GM19395 (cell line): ENCODE measurements around the gene CCDC179.
A peak's percentile ranks its signal among the peaks of the same experiment; 100 is the strongest.

ENCODE experiments used
- ATAC-seq: cut with Tn5 transposase; IDR thresholded peaks from one replicate; pipeline ENCODE4 v1.9.1; 2021; ENCODE audit warnings: mild to moderate bottlenecking, moderate library complexity; ENCODE audit not compliant: unreplicated experiment

CCDC179 gene

DNA sequence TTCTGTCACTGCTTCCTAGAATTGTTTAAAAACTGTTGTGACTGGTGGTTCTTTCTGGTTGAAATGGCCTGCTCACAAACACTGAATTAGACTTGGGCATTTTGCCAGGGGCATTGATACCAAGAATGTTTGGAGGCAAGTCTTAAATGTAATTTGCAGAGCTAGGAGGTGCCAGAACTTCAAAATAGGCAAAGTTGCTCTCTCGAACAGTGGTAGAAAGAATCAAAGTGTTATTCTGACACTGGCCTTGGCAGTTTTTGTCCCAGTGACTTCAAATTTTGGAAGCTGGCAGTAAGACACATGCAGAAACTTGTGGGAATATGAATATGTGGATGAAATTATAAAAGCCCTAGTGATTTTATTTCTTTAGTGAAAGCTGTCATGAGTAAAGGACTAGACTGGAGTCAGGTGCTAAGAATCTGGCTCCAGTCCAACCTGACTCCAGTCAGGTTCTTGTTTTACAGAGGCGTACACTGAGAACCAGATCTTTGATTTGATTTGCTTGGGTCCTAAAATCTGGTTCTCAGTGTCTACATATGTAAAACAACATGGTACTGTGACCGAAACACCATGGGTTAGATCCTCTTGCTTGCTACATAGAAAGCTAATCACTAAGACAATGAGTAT is 51.6 kb downstream of the CCDC179 start:
- peak; percentile 42 for ATAC-seq

DNA sequence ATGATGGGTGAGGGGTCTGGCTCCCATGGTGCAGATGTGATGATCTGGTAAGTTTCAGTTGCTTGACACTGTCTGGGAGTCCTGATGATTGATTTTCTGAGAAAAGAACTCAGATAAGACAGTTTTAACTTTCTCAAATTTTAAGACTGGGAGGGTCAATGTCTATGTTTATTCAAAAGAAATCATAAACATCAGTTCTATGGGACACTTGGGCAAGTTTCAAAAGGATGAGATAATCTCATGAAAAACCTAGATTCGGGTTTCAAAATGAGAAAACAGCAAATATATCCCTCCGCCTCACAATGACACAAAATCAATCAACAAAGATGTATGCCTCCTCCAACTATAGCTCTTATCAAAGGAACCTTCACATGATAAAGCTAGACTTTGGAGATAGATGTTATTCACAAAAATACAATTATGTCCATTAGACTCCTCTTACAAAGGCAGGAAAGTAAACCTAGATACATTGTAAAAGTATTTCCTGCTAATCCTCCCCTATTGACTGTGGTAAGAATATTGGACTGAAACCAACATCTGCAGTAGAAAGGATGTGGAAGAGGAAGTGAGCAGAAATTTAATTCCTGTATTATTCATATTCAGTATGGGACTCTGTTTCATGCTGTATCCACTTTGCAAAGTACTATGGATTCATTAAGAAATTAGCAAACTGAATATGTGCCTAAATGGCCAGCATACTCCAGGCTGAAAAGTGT is 52.3 kb downstream of the CCDC179 start:
- ATAC-seq, result peak; percentile 99

DNA sequence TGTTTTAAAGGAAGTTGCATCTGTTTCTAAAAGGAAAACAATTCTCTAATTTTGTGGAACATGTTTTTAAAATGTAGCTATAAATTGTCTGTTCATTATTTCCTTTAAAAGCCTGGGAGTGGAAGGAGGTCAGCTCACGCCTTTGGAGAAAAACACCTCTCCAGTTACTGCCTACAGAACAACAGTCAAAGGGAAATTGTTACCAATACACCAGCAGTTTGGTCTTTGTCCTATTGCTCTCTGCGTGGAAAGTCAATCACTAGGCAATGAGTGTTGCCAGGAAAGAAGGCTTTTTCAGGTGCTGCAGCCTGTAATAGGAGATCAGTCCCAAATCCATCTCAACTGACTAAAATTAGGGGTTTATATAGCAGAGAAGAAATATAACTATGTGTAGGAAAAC is 52.9 kb downstream of the CCDC179 start:
- no peak for ATAC-seq

DNA sequence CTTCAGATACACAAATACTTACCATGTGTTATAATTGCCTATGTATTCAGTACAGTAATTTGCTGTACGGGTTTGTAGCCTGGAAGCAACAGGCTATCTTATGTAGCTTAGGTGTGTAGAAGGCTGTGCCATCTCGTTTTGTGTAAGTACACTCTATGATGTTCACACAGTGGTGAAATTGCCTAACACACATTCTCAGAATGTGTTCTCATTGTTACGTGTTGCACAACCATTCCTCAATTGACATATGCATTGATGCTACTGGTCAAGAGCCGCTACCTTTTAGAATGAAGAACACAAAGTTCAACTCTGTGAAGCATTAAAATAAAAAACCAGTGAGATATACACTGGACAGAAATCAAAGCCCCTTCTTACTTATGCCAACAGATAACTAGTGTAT is 57.4 kb downstream of the CCDC179 start:
- ATAC-seq, result no peak

DNA sequence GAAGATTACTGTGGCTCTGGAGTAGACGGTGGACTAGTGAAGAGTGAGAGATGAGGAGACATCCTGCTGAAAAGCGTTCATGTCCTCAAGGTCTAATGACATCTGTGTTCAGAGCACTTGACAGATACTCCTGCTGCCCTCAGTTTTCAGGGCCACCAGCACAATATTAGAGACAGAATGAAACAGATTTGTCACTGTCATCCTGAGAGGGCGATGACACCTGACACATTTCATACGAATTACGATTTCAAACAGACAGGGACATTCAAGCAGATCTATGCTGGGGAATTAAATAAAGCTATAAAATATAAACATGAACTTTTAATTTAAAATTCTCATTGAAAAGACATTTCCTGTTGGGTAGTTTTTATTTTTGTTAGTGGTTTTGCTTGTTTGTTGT is 59.8 kb downstream of the CCDC179 start:
- no peak for ATAC-seq

DNA sequence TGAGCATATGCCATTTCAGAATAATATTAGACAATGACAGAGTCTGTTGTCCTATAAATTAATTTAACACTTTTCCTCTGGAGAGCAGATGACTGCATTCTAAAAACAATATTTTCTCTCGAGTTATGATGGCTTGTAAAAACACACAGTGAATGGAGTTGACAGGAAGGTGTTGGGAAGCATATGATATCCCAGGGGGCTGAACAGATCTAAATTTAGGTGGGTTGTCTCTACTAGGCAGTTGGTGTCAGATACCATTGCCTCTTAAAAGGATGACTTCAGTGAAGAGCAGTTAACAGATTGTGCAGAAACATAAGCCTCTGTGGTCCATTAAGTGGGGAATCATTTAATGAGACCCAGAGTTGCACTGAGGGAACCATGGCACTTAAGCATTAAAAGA is 61.4 kb downstream of the CCDC179 start:
- ATAC-seq, result no peak

DNA sequence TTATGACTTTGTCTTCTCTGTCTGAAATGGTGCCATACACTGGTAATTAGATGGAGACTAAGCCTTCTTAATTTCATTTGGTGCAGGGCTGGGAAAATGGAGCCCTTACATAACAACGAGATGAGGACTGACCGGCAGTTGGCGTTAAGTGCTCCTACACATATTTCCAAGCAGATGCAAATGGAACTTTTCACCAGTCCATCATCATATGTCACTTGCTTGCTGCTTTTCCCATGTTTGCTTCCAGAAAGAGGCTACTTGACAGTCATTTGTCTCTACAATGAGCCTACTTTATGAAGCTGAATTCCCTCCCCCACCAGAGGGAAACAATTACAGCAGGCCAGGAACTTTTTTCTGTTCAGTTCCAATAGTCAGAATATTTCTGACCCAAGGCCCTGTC is 63.2 kb downstream of the CCDC179 start:
- no peak for ATAC-seq
